LNCAP (cell line): ENCODE results near the gene SLC5A6.

Experiments
- CTCF ChIP-seq: fragments of 450-650 bp; IDR thresholded peaks from 2 replicates; pipeline ENCODE4 v1.5.1; 2017; ENCODE audit warnings: mild to moderate bottlenecking

SLC5A6 gene

GRCh38 chr2:27211241-27211942 is 676 bp downstream of the SLC5A6 start:
- no peak for TF ChIP-seq CTCF

DNA sequence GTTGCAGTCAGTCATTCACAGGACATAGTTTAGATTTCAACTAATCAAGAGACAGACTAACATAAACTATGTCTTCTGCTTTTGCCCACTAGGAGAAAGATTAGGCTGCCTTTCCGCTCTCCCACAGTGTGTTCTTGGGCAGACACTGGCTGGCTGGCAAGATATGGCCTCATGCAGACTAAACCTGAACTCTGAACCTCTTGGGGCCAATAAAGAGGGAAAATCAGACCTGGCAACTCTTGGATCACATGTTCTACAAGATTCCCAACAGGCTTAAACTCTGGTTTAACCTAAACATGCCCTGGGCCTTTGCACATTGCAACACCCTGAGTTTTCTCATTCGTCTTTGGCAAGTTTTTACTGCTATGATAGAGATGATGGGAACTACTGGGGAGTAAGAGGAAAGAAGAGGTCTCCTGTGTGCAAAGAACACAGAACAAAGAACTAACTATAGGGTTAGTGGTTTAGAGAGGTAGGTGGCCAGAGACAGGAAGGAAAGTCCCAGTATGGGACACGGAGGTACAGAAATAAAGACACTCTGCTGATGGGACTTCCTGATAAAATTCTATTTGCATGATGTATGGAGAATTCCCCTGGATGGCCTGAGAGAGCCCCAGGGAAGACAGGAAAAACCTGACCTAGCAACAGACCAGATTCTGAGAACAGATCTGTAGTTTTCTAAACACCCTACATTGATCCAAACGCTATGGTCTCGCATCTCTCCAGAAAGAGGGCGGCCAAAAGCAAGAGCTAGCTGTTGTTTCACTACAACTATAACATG is 2.3 kb downstream of the SLC5A6 start:
- TF ChIP-seq CTCF = no peak

- no peak for TF ChIP-seq CTCF
Observed at GRCh38 chr2:27208486-27209050, 3.5 kb downstream of the SLC5A6 start.

DNA sequence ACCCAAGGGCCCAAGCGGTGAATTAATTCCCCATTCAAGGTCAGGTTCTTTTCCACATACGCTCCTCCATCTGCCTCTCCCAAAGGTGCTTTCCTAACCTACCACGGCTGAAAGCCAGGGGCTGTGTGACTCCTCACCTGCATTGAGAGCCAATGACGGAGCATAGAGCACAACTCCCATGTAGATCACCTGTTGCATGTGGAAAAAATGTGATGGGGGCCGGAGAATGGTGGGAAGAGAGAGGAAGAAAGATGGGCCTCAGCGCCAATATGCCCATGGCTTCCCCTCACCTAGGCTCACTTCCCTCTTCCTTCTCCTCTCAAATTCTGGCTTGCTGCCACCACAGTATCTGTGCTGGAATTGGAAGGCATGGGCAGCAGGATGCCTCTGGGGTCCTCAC is 5.7 kb downstream of the SLC5A6 start:
- TF ChIP-seq CTCF = no peak

DNA sequence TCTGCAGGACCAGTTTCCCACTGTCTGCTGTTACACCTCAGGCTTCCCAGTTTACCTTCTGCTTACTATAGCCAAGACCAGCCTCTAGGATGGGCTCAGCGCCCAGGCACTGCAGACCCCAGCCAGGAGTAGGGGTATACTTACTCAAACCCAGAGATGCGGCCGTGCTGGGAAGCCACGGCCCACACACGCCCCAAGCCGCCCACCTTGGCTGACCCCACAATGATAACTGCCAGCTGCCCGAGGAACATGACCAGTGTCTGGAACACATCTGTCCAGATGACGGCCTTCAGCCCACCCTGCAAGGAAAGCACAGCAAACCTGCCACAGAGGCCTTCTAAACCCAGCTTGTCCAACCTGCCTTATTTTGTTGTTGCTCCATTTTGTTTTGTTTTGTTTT is 6.9 kb downstream of the SLC5A6 start:
- TF ChIP-seq CTCF = no peak

DNA sequence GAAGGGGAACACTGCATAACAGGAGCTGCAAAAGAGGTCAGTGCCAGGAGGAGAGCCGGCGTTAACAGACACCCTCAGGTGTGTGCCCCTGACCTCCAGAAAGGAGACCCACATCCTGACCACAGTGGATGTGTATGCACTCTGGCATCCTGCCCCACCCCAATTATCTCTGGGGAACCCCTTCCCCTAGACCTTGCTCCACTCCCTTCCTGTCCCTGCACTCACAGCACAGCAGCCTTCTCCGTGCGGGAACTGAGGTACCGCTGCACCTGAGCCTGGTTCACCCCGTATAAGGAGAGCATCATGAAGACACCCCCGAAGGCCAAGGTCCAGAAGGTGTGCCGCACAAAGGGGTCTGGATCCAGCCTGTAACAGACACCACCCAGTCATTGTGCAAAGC is 7.5 kb downstream of the SLC5A6 start:
- no peak for TF ChIP-seq CTCF

DNA sequence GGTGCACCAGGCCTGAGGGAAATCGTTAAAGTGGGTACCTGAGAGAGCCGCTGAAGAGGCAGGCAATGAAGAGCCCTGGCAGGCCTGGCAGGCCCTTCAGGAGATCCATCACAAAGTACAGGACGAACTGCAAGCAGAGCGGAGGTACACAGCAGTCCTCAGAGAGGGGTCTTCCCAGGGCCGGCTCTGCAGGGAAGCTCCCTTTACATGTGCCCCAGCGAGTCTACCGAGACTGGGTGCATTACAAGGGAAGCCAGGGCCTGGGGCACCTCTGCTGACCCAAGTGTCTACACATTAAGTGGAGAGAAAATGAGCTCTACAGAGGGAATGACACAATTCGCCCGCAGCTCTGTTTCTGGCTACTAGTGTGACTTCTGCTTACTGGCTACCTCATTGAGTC is 8.3 kb downstream of the SLC5A6 start:
- no peak for TF ChIP-seq CTCF
